ENCODE measurements around the gene TWIST1.
A peak's percentile ranks its signal among the peaks of the same experiment; 100 is the strongest.

TWIST1 gene

DNA sequence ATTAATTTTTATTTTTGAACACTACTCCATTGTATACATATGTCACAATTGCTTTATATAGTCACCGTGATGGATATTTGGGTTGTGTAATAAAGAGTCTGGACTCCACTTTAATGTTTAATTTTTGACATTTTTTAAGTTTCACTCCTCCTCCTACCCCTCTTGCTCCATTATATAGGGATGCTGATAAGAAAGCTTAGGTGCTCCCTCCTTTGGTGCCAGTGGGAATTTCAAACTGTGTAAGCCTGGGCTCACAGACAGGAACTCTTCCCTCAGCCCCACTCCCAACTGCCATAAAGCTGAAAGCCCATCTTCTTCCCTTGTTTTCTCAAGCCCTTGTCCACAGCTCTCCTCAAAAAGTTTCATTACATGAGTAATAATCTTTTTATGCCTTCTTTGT, 47.6 kb downstream of the TWIST1 start:
- Histone ChIP-seq H3K36me3 (ENCODE audit: insufficient read depth, low read length) (peaks cover 49% of the 10 kb centered on the region), H3K9ac (ENCODE audit: insufficient read length) (no peak overlapping the region), H3K27ac (no peak overlapping the region), H3K9me3 (ENCODE audit: low read depth, low read length) (no peaks in the 10 kb centered on the region; the same call in 1 of the 2 replicates), H3K4me3 (no peak overlapping the region)
- DNase-seq (ENCODE audit: low read depth, low spot score): no peak
- TF ChIP-seq FOXP2 (optimal IDR thresholded peaks at IDR 0.05; ENCODE audit: control extremely low read depth, extremely low read length, insufficient read depth) (no peak), EZH2 (IDR thresholded peaks at IDR 0.05) (no peak), POLR2AphosphoS5 (IDR thresholded peaks at IDR 0.05; ENCODE audit: borderline replicate concordance, low read depth, low read length) (no peak)

DNA sequence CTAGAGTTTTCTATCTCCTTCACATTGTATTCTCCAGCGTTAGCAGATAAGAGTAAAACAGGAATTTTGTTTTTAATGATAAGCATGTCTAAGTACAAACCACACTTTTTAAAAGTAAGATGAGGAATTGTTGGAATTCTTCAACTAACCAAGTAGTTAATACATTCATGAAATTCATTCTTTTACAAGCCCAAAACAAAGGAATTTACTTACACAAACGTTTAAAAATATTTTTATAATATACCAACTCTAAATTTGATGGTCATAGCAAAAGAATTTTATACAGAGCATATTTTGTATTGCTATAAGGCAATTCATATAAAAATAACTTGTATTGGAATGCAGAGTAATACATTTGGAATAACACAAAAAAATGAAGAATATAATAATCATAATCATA, 51.3 kb downstream of the TWIST1 start:
- H3K9me3 ChIP-seq (ENCODE audit: low read depth, low read length): no peaks in the 10 kb centered on the region
- H3K27ac ChIP-seq: peak overlapping the region; percentile 83

More for the DNA sequence above, 51.3 kb downstream of the TWIST1 start:
- H3K36me3 ChIP-seq (ENCODE audit: insufficient read depth, low read length): peaks cover 31% of the 10 kb centered on the region
- no peak for TF ChIP-seq EZH2 (IDR thresholded peaks at IDR 0.05)
- TF ChIP-seq POLR2AphosphoS5 (IDR thresholded peaks at IDR 0.05; ENCODE audit: borderline replicate concordance, low read depth, low read length): no peak
- TF ChIP-seq FOXP2 (optimal IDR thresholded peaks at IDR 0.05; ENCODE audit: control extremely low read depth, extremely low read length, insufficient read depth): no peak
- H3K4me3 ChIP-seq: no peak overlapping the region
- DNase-seq (ENCODE audit: low read depth, low spot score): no peak
- no peak overlapping the region for H3K9ac ChIP-seq (ENCODE audit: insufficient read length)

Measured in SK-N-MC (cell line).